Prostate gland (tissue), 2 donors: Measurements from ENCODE around the gene C9orf152.

Source experiments
- POLR2AphosphoS5 ChIP-seq: sonication (generic); formaldehyde crosslinking; IDR thresholded peaks from one replicate; pipeline ENCODE4 v1.6.1; 2017; ENCODE audit warnings: antibody characterized with exemption
- TF ChIP-seq, protein P1 (sequence below), 4 experiments: fragments of 200-600 bp in 2 of 4; fragments of 450-650 bp in 2 of 4; sonication (generic) in 2 of 4; IDR thresholded peaks; 1 replicate in 3 of 4; 2 replicates in 1 of 4; pipeline ENCODE4 v1.5.1; 2016 to 2019; ENCODE audit warnings: antibody characterized with exemption in 4 of 4, mild to moderate bottlenecking in 2 of 4, moderate library complexity in 2 of 4

DNA sequence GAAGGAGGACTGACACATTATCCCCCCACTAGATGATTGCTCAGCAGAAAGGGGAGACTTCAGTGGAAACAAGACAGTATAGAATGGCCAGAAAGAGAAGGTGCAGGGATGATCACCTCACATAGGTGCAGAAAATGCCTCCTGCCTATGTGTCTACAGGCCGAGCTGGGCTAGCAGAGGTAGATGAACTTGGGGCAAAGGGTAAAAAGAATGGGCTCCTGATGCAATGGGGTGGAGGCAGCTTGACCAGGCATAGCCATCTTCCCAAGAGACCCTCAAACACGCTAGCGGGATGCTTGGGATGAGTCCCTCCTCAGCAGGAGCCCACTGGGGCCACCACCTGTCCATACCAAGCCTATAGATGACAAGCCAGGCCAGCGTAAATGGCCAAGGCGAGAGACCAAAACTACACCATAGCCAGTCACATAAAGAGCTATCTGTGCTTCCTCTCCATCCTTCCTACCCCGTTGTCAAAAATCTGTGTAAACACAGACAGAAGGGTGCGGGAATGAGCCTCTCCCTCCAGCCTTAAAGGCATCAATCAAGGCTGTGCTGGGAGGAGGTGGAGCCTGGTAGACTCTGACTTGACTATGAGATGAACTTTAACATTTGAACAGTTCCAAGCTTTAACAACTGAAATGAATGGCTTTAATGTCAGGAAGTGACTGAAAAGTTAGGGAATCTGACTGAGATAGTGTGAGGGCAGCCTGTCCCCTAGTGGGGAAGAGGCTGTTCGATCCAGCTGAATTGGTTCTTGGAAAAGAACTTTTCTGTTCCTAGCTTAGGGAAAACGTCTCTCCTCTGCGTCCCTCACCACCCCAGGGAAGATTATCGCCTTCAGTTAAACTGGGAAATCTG lies 10.4 kb downstream of the C9orf152 start:
- TF ChIP-seq, protein P1, sequence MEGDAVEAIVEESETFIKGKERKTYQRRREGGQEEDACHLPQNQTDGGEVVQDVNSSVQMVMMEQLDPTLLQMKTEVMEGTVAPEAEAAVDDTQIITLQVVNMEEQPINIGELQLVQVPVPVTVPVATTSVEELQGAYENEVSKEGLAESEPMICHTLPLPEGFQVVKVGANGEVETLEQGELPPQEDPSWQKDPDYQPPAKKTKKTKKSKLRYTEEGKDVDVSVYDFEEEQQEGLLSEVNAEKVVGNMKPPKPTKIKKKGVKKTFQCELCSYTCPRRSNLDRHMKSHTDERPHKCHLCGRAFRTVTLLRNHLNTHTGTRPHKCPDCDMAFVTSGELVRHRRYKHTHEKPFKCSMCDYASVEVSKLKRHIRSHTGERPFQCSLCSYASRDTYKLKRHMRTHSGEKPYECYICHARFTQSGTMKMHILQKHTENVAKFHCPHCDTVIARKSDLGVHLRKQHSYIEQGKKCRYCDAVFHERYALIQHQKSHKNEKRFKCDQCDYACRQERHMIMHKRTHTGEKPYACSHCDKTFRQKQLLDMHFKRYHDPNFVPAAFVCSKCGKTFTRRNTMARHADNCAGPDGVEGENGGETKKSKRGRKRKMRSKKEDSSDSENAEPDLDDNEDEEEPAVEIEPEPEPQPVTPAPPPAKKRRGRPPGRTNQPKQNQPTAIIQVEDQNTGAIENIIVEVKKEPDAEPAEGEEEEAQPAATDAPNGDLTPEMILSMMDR (IDR thresholded peaks at IDR 0.05), result no peak
- TF ChIP-seq POLR2AphosphoS5, result no peak
